Calu3 (cell line): ENCODE results near the gene RASL11B. TPM values are rescaled to one million over a fixed set of nuclear protein-coding genes. Genes with fewer than 3 reads are reported as not detected.

Experiments
- BruUV-seq: library from RNA; stranded (reverse); fragments of 400-500 nt; replicated peaks from 2 replicates; lab custom pipeline; 2021; lab: Mats Ljungman, UMichigan
- CTCF ChIA-PET: fragments of 300-600 bp; sonication (Branson Sonifier 250); formaldehyde crosslinking; loops from one replicate; lab custom pipeline; 2022; ENCODE audit warnings: antibody characterized with exemption; lab: Charles Lee
- DNase-seq: peaks from one replicate; pipeline ENCODE4 v3.0.0; 2022
- H3K27ac Mint-ChIP-seq: one replicate; pipeline ENCODE4 v1.8.0; 2022; ENCODE audit warnings: mixed read lengths; ENCODE audit not compliant: unreplicated experiment
- H3K27me3 Mint-ChIP-seq: one replicate; pipeline ENCODE4 v1.8.0; 2022; ENCODE audit warnings: mixed read lengths; ENCODE audit not compliant: unreplicated experiment
- H3K36me3 Mint-ChIP-seq: one replicate; pipeline ENCODE4 v1.8.0; 2022; ENCODE audit warnings: mild to moderate bottlenecking, moderate library complexity, mixed read lengths; ENCODE audit not compliant: insufficient read depth, unreplicated experiment
- H3K4me1 Mint-ChIP-seq: one replicate; pipeline ENCODE4 v1.8.0; 2022; ENCODE audit warnings: mild to moderate bottlenecking, low read depth, mixed read lengths; ENCODE audit not compliant: unreplicated experiment
- H3K4me3 Mint-ChIP-seq: one replicate; pipeline ENCODE4 v1.8.0; 2022; ENCODE audit warnings: mild to moderate bottlenecking, low read depth, moderate library complexity, mixed read lengths; ENCODE audit not compliant: unreplicated experiment
- H3K9me3 Mint-ChIP-seq: one replicate; pipeline ENCODE4 v1.8.0; 2022; ENCODE audit warnings: low read depth, mixed read lengths; ENCODE audit not compliant: unreplicated experiment
- CTCF ChIP-seq: fragments of 200-600 bp; IDR thresholded peaks from one replicate; pipeline ENCODE4 v1.8.0; 2022; ENCODE audit warnings: antibody characterized with exemption; ENCODE audit not compliant: unreplicated experiment
- intact Hi-C: fragments of 100-400 bp; cut with micrococcal nuclease; formaldehyde crosslinking; loops from one replicate; pipeline ENCODE4 v1.10.0; 2022; ENCODE audit not compliant: unreplicated experiment
- total RNA-seq: library from RNA; stranded (reverse); gene quantifications from 2 replicates; pipeline ENCODE4 v1.2.3, GENCODE V29; 2022

Gene RASL11B
- total RNA-seq, 1 experiment from 2014 or later, result 0.64 TPM

GRCh38 chr4:52890521-52890791 is 28.3 kb downstream of the RASL11B start:
- TF ChIP-seq CTCF, result no peak
- no peaks in the 10 kb centered on the region for H3K27me3 Mint-ChIP-seq
- H3K4me1 Mint-ChIP-seq, result no peaks in the 10 kb centered on the region
- H3K4me3 Mint-ChIP-seq, result no peak overlapping the region
- BruUV-seq, result no TSS peak
- no peak overlapping the region for H3K27ac Mint-ChIP-seq
- no peaks in the 10 kb centered on the region for H3K36me3 Mint-ChIP-seq
- DNase-seq, result no peak
- intact Hi-C loops, result no loop called here
- no peaks in the 10 kb centered on the region for H3K9me3 Mint-ChIP-seq
- CTCF ChIA-PET, result no interaction called here

GRCh38 chr4:52891743-52892142 is 29.6 kb downstream of the RASL11B start:
- TF ChIP-seq CTCF, result no peak
- no peak overlapping the region for H3K4me3 Mint-ChIP-seq
- H3K9me3 Mint-ChIP-seq, result no peaks in the 10 kb centered on the region
- H3K4me1 Mint-ChIP-seq, result no peaks in the 10 kb centered on the region
- DNase-seq, result no peak
- H3K36me3 Mint-ChIP-seq, result no peaks in the 10 kb centered on the region
- intact Hi-C loops, result no loop called here
- no peak overlapping the region for H3K27ac Mint-ChIP-seq
- no peaks in the 10 kb centered on the region for H3K27me3 Mint-ChIP-seq
- CTCF ChIA-PET, result no interaction called here
- no TSS peak for BruUV-seq

GRCh38 chr4:52892880-52893279 is 30.8 kb downstream of the RASL11B start:
- CTCF ChIA-PET, result interaction anchor here (0.7 kb wide), 1 partner anchor 90 kb away, joined by 3 read pairs; no protein-coding TSS in a partner anchor
- BruUV-seq, result no TSS peak
- peaks cover under 1% of the 10 kb centered on the region for H3K9me3 Mint-ChIP-seq
- no peak for DNase-seq
- H3K4me1 Mint-ChIP-seq, result no peaks in the 10 kb centered on the region
- H3K27me3 Mint-ChIP-seq, result no peaks in the 10 kb centered on the region
- H3K36me3 Mint-ChIP-seq, result no peaks in the 10 kb centered on the region
- TF ChIP-seq CTCF, result no peak
- H3K27ac Mint-ChIP-seq, result no peak overlapping the region
- intact Hi-C loops, result no loop called here
- no peak overlapping the region for H3K4me3 Mint-ChIP-seq

GRCh38 chr4:52894443-52894842 is 32.3 kb downstream of the RASL11B start:
- Mint-ChIP-seq H3K4me3 (no peak overlapping the region), H3K27me3 (no peaks in the 10 kb centered on the region), H3K9me3 (peaks cover 4% of the 10 kb centered on the region), H3K36me3 (no peaks in the 10 kb centered on the region), H3K27ac (no peak overlapping the region), H3K4me1 (no peaks in the 10 kb centered on the region)
- TF ChIP-seq CTCF, result no peak
- CTCF ChIA-PET, result no interaction called here
- no peak for DNase-seq
- intact Hi-C loops, result no loop called here
- no TSS peak for BruUV-seq
